Activated T-helper 2 cell treated with anti-CD3 and anti-CD28 coated beads, Interferon-gamma antibody, Interleukin-2, Interleukin-4, amounts not matched to agents 10 μg/mL and 5 μg/mL and 100 μg/mL, durations not matched to agents 14 hours and 24 hours and 36 hours (primary cell): ENCODE data around the gene SCNN1G. TPM values are rescaled to one million over a fixed set of nuclear protein-coding genes. Genes with fewer than 3 reads are reported as not detected.

ENCODE experiments used
- DNase-seq: peaks from one replicate; pipeline ENCODE4 v3.0.0; 2021; ENCODE audit warnings: low spot score
- H3K27ac Mint-ChIP-seq: one replicate; pipeline ENCODE4 v1.8.0; 2021; ENCODE audit warnings: mixed read lengths
- H3K27me3 Mint-ChIP-seq: one replicate; pipeline ENCODE4 v1.8.0; 2021; ENCODE audit warnings: low read depth, mixed read lengths
- H3K36me3 Mint-ChIP-seq: one replicate; pipeline ENCODE4 v1.8.0; 2021; ENCODE audit warnings: low read depth, mixed read lengths
- H3K4me1 Mint-ChIP-seq: one replicate; pipeline ENCODE4 v1.8.0; 2021; ENCODE audit warnings: low read depth, mixed read lengths
- H3K4me3 Mint-ChIP-seq: one replicate; pipeline ENCODE4 v1.8.0; 2021; ENCODE audit warnings: low read depth, mild to moderate bottlenecking, moderate library complexity, mixed read lengths
- H3K9me3 Mint-ChIP-seq: one replicate; pipeline ENCODE4 v1.8.0; 2021; ENCODE audit warnings: mixed read lengths
- intact Hi-C: fragments of 100-400 bp; cut with micrococcal nuclease; formaldehyde crosslinking; loops from one replicate; pipeline ENCODE4 v1.15.1; 2023
- total RNA-seq: library from RNA; stranded (reverse); gene quantifications from 2 replicates; pipeline ENCODE4 v1.2.3, GENCODE V29; 2022

The SCNN1G gene
- total RNA-seq, 1 donor from 2014 or later: not detected

GRCh38 chr16:23160082-23160481, 22.5 kb upstream of the SCNN1G start:
- intact Hi-C loops: no loop called here
- Mint-ChIP-seq H3K36me3 (no peaks in the 10 kb centered on the region), H3K27me3 (peaks cover 30% of the 10 kb centered on the region), H3K27ac (no peak overlapping the region), H3K4me3 (no peak overlapping the region), H3K9me3 (no peaks in the 10 kb centered on the region), H3K4me1 (peaks cover 13% of the 10 kb centered on the region)
- DNase-seq: no peak

DNA sequence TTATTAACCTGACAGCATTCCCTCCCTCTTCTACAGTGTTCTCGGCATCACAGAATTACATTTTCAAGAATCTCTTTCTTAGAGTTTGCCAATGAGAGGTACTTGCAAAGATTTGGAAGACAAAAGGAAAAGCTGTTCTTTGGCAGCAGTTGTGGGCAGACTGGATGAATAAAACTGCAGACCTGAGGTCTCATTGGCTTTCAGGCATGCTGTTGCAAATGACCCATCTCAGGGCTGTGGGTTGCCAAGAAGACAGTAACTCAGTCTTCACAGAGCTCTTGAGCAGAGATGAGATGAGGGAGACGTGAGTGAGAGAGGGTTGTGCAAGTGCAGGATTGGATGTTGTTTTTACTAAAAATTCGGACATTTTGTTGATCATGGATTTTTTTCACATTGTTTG, 22.0 kb upstream of the SCNN1G start:
- Mint-ChIP-seq H3K27me3 (peaks cover 31% of the 10 kb centered on the region), H3K4me1 (peaks cover 13% of the 10 kb centered on the region), H3K27ac (no peak overlapping the region), H3K4me3 (no peak overlapping the region), H3K36me3 (no peaks in the 10 kb centered on the region), H3K9me3 (no peaks in the 10 kb centered on the region)
- intact Hi-C loops: no loop called here
- no peak for DNase-seq

- H3K27ac Mint-ChIP-seq: no peak overlapping the region
- no peak for DNase-seq
- no peaks in the 10 kb centered on the region for H3K9me3 Mint-ChIP-seq
- no peak overlapping the region for H3K4me3 Mint-ChIP-seq
- H3K36me3 Mint-ChIP-seq: no peaks in the 10 kb centered on the region
- intact Hi-C loops: no loop called here
- H3K27me3 Mint-ChIP-seq: peaks cover 45% of the 10 kb centered on the region
- H3K4me1 Mint-ChIP-seq: peaks cover 2% of the 10 kb centered on the region
Measured at GRCh38 chr16:23163921-23164320, 18.6 kb upstream of the SCNN1G start.

DNA sequence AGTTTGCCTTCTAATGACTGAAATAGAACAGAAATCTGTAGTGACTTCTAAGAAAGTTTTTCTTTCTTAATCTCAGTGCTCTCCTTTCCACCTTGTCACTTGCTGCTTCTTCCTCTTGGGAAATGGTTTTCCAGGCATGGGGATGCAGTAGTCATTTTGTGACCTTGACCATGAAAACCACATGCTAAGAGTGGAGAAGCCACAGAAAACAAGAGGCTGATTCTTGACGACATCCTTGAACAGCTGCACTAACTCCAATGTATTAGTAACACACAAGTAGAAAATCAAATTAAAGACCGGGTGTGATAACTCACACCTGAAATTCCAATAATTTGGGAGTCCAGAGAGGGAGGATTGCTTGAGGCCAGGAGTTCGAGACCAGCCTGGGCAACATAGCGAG, 17.8 kb upstream of the SCNN1G start:
- no peaks in the 10 kb centered on the region for H3K36me3 Mint-ChIP-seq
- no peak overlapping the region for H3K27ac Mint-ChIP-seq
- no peaks in the 10 kb centered on the region for H3K9me3 Mint-ChIP-seq
- intact Hi-C loops: no loop called here
- H3K27me3 Mint-ChIP-seq: peaks cover 48% of the 10 kb centered on the region
- DNase-seq: no peak
- no peak overlapping the region for H3K4me3 Mint-ChIP-seq
- peaks cover 2% of the 10 kb centered on the region for H3K4me1 Mint-ChIP-seq

GRCh38 chr16:23172583-23172982, 10.0 kb upstream of the SCNN1G start:
- Mint-ChIP-seq H3K4me1 (no peaks in the 10 kb centered on the region), H3K27me3 (peaks cover 28% of the 10 kb centered on the region), H3K27ac (no peak overlapping the region), H3K9me3 (no peaks in the 10 kb centered on the region), H3K36me3 (no peaks in the 10 kb centered on the region), H3K4me3 (no peak overlapping the region)
- DNase-seq: no peak
- intact Hi-C loops: no loop called here

DNA sequence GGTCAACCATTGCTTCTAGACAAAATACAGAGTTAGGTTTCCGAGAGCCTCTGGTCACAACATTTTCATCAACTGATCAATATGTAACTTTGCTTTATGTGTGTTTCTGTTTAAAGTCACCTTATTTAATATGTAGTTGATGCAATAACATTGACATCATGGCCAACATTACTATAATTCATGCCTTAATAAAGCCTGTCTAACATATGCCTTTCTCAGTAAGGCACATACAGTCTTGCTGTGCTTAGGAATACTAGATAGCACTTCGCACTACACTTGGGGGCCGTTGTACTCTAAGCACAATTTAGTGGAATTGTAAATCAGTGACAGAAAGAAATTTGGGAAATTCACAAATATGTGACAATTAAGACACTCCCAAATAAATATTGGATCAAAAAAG, 9.6 kb upstream of the SCNN1G start:
- intact Hi-C loops: no loop called here
- Mint-ChIP-seq H3K4me1 (no peaks in the 10 kb centered on the region), H3K36me3 (no peaks in the 10 kb centered on the region), H3K27me3 (peaks cover 24% of the 10 kb centered on the region), H3K4me3 (no peak overlapping the region), H3K9me3 (no peaks in the 10 kb centered on the region), H3K27ac (no peak overlapping the region)
- no peak for DNase-seq

DNA sequence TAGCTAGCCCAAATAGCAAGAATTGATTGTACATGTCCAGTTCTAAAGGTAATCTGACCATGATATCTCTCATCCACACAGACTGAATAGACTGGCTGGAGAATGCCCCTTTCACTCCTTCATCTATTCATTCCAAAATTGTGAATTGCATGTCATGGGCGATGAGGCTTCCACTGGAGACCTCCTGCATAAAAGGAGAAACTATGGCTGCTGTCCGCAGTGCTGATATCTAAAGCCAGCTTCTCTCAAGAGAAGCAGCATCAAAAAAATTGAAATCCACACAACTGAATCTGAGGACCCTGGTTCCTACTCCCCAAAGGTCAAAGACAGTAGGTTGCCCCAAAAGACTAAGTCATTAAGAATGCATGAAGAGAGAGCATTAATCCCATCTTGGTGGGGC, 7.9 kb upstream of the SCNN1G start:
- Mint-ChIP-seq H3K4me1 (no peaks in the 10 kb centered on the region), H3K27me3 (peaks cover 23% of the 10 kb centered on the region), H3K36me3 (no peaks in the 10 kb centered on the region), H3K9me3 (no peaks in the 10 kb centered on the region), H3K4me3 (no peak overlapping the region), H3K27ac (no peak overlapping the region)
- no peak for DNase-seq
- intact Hi-C loops: no loop called here

DNA sequence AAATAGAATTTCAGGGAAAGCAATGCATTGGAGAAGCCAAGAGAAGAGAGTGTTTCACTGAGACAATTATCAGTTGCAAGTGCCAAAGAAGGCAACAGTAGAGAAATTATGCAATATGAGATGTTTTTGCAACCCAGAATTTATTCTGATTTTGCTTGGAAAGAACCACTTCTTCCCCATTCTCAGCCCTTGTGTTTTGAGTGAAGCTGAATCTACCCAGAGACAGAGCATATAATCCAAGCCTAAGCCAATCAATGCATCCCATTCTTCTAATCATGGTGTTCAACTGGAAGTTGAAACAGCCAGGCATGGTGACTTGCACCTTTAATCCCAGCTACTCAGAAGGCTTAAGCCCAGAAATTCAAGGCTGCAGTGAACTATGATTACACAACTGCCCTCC, 6.9 kb upstream of the SCNN1G start:
- Mint-ChIP-seq H3K4me1 (no peaks in the 10 kb centered on the region), H3K27ac (no peak overlapping the region), H3K4me3 (no peak overlapping the region), H3K9me3 (no peaks in the 10 kb centered on the region), H3K27me3 (peaks cover 19% of the 10 kb centered on the region), H3K36me3 (no peaks in the 10 kb centered on the region)
- intact Hi-C loops: no loop called here
- no peak for DNase-seq

DNA sequence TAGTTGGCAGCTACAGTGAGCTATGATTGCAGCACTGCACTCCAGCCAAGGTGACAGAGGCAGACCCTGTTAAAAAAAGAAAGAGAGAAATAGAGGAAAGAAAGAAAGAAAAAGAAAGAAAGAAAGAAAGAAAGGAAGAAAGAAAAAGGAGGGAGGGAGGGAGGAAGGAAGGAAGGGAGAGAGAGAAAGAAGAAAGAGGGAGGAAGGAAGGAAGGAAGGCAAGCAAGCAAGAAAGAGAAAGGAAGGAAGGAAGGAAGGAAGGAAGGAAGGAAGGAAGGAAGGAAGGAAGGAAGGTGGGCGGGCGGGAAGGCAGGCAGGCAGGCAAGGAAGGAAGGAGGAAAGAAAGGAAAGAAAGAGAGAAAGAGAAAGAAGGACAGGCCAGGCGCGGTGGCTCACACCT, 1.0 kb upstream of the SCNN1G start:
- intact Hi-C loops: no loop called here
- peaks cover 3% of the 10 kb centered on the region for H3K4me1 Mint-ChIP-seq
- no peaks in the 10 kb centered on the region for H3K9me3 Mint-ChIP-seq
- H3K4me3 Mint-ChIP-seq: no peak overlapping the region
- H3K27ac Mint-ChIP-seq: no peak overlapping the region
- no peak for DNase-seq
- H3K27me3 Mint-ChIP-seq: peaks cover 41% of the 10 kb centered on the region
- H3K36me3 Mint-ChIP-seq: no peaks in the 10 kb centered on the region

DNA sequence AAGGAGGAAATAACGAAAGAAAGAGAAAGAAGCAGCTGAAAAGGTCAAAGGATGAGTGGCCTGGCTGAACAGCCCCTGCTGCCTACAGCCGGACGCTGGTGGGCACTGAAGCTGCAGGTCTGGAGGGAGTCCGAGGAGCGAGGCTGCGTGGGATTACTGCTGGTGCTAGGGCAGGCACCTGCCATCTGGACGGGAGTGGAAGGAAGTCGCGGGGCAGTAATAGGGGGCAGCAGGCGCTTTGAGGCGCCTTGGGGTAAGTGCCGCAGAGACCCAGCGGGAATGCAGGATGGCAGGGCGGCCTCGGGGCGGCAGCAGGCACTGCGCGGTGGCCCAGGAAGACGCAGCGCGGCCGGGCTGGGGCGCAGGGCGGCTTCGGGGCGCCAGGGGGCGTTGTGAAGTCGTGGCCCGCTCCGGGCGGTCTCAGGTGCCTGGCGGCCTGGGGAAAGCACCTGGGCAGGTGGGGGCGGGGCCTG, 303 bp upstream of the SCNN1G start:
- Mint-ChIP-seq H3K9me3 (no peaks in the 10 kb centered on the region), H3K4me3 (no peak overlapping the region), H3K36me3 (no peaks in the 10 kb centered on the region), H3K27me3 (peaks cover 41% of the 10 kb centered on the region), H3K27ac (no peak overlapping the region), H3K4me1 (peaks cover 3% of the 10 kb centered on the region)
- DNase-seq: peak; percentile 64
- intact Hi-C loops: loop anchor here (1.0 kb wide), 1 partner anchor 252 kb away; no protein-coding TSS in a partner anchor

- Mint-ChIP-seq H3K4me3 (no peak overlapping the region), H3K4me1 (peaks cover 3% of the 10 kb centered on the region), H3K27ac (no peak overlapping the region), H3K9me3 (no peaks in the 10 kb centered on the region), H3K36me3 (no peaks in the 10 kb centered on the region), H3K27me3 (peaks cover 42% of the 10 kb centered on the region)
- intact Hi-C loops: no loop called here
- no peak for DNase-seq
Measured at GRCh38 chr16:23183543-23183862, 958 bp downstream of the SCNN1G start.

DNA sequence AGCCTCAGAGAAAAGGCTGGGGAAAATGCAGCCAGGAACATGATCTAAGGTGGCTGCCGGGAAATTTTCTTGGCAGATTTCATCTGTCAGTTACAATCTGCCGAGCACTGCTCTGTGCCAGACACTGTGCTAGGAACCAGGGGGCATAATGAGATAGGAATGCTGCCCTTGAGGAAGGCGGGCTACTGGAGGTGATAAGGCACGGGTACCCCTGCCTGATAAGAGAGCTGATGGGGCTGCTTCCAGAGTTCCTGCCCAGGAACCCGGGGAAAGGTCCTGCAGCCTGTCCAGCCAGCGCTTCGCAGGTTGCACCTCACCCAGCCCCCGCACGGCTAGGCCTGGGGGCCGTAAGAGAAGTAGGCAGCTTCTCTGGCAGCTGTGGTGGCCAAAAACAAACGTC, 3.1 kb downstream of the SCNN1G start:
- no peak overlapping the region for H3K27ac Mint-ChIP-seq
- intact Hi-C loops: no loop called here

GRCh38 chr16:23186171-23186570, 3.6 kb downstream of the SCNN1G start:
- H3K27me3 Mint-ChIP-seq: peaks cover 35% of the 10 kb centered on the region
- no peak overlapping the region for H3K4me3 Mint-ChIP-seq

More for the DNA sequence above, 3.1 kb downstream of the SCNN1G start:
- H3K9me3 Mint-ChIP-seq: no peaks in the 10 kb centered on the region
- no peak overlapping the region for H3K4me3 Mint-ChIP-seq
- H3K36me3 Mint-ChIP-seq: no peaks in the 10 kb centered on the region
- no peak for DNase-seq
- peaks cover 3% of the 10 kb centered on the region for H3K4me1 Mint-ChIP-seq
- peaks cover 39% of the 10 kb centered on the region for H3K27me3 Mint-ChIP-seq

DNA sequence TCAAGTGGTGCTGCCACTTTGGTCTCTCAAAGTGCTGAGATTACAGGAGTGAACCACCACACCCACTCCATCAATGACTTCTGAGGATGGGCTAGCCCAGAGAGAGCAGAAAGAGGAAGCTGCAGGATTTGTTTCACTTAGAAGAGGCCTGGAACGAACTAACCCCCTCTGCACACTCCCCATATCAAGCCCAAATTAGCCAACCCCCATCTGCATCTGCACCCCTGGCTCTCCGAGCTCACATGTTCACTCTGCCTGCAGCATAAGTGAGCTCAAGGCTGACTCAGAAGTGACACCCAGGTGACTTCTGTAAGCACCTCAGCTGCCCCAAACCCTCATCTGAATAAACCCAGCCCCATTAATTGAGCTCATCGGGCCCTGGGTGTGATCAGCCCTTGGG, 4.8 kb downstream of the SCNN1G start:
- intact Hi-C loops: no loop called here
- H3K9me3 Mint-ChIP-seq: no peaks in the 10 kb centered on the region

More at GRCh38 chr16:23186171-23186570, 3.6 kb downstream of the SCNN1G start:
- H3K27ac Mint-ChIP-seq: no peak overlapping the region
- intact Hi-C loops: no loop called here
- H3K9me3 Mint-ChIP-seq: no peaks in the 10 kb centered on the region
- no peaks in the 10 kb centered on the region for H3K36me3 Mint-ChIP-seq
- H3K4me1 Mint-ChIP-seq: peaks cover 3% of the 10 kb centered on the region
- no peak for DNase-seq

More for the DNA sequence above, 4.8 kb downstream of the SCNN1G start:
- no peaks in the 10 kb centered on the region for H3K4me1 Mint-ChIP-seq
- H3K36me3 Mint-ChIP-seq: no peaks in the 10 kb centered on the region
- no peak for DNase-seq
- H3K27me3 Mint-ChIP-seq: peaks cover 24% of the 10 kb centered on the region
- no peak overlapping the region for H3K27ac Mint-ChIP-seq
- no peak overlapping the region for H3K4me3 Mint-ChIP-seq
